Astrocyte of the hippocampus (primary cell): Measurements from ENCODE around the gene BMPR2.
"Not testable (repeated sequence)": the region's sequence is repeated elsewhere in the genome, so short reads cannot be mapped to it uniquely, and the experiment has no call there.

Experiments
- DNase-seq: peaks from one replicate; pipeline ENCODE4 v3.0.0; 2011; ENCODE audit warnings: low read depth, low spot score

BMPR2 gene

DNA sequence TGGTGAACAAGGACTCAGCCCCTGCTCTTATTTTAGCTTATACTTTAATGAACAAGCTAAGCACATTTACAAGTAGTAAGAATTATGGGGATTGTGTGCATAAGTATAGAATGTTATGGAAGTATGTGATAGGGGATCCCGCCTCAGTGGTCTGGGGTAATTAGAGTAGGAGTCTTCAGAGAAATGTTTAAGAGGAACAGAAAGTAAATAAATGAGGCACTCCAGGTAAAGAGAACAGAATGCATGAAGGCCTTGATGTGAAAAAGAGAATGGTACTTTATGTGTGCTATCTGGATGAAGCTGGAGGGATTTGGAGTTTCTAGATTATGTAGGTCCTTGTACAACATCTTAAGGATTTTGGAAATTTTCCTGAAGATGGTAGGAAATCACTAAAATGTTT is 76.6 kb downstream of the BMPR2 start:
- DNase-seq = no peak

DNA sequence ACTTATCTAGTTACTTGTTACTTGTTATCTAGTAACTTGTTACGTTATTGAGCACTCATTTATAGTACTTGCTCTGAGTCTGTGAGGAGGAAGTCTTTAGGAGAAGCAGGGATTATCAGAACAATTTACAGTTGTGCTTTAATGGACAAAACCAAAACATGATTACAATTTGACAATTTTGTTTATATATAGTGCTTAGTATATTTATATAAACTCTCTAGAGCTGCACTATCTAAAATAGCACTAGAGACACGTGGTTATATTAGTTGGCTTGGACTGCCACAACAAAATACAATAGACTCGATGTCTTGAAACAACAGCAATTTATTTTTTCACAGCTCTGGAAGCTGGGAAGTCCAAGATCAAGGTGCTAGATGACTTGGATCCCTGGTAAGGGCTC is 78.4 kb downstream of the BMPR2 start:
- DNase-seq = no peak

- no peak for DNase-seq
Measured at GRCh38 chr2:202455114-202455513, 79.0 kb downstream of the BMPR2 start.

GRCh38 chr2:202460119-202460518 is 84.0 kb downstream of the BMPR2 start:
- DNase-seq = no peak

GRCh38 chr2:202479090-202479489 is 103.0 kb downstream of the BMPR2 start:
- no peak for DNase-seq

DNA sequence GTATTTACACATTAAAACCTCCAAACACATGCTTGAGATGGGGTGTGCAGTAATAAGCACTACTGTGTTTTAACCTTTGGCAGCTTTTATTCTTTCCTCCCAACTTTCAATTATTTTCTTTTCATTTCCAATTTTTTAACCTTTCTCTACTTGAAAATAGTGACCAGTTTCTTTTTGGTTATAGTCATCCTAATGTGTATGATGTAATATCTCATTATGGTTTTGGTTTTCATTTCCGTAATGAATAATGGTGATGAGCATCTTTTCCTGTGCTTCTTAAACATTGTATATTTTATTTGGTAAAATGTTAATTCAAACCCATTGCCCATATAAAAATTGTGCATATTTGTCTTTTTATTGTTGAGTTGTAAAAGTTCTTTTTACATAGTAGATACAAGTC is 103.5 kb downstream of the BMPR2 start:
- no peak for DNase-seq

- DNase-seq = no peak
Measured at GRCh38 chr2:202486351-202486750, 110.2 kb downstream of the BMPR2 start.

- no peak for DNase-seq
Measured at GRCh38 chr2:202488671-202489070, 112.5 kb downstream of the BMPR2 start.

- DNase-seq = no peak
Measured at GRCh38 chr2:202490479-202490878, 114.4 kb downstream of the BMPR2 start.

- DNase-seq = no peak
Measured at GRCh38 chr2:202491514-202491913, 115.4 kb downstream of the BMPR2 start.

GRCh38 chr2:202494300-202495229 is 118.4 kb downstream of the BMPR2 start:
- DNase-seq = peak; percentile 41

GRCh38 chr2:202495230-202495604 is 119.1 kb downstream of the BMPR2 start:
- no peak for DNase-seq

GRCh38 chr2:202496835-202497472 is 120.8 kb downstream of the BMPR2 start:
- DNase-seq = not testable (repeated sequence)

- not testable (repeated sequence) for DNase-seq
Measured at GRCh38 chr2:202497473-202497866, 121.3 kb downstream of the BMPR2 start.

DNA sequence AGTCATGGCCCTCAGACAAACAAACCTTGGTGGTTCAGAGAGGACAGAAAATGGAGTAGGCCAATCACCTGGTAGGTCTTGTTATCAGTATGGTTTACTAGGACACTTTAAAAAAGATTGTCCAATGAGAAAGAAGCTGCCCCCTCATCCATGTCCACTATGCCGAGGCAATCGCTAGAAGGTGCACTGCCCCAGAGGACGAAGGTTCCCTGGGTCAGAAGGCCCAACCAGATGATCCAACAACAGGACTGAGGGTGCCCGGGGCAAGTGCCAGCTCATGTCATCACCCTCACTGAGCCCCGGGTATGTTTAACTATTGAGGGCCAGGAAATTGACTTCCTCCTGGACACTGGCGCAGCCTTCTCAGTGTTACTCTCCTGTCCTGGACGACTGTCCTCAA is 123.7 kb downstream of the BMPR2 start:
- DNase-seq = not testable (repeated sequence)

DNA sequence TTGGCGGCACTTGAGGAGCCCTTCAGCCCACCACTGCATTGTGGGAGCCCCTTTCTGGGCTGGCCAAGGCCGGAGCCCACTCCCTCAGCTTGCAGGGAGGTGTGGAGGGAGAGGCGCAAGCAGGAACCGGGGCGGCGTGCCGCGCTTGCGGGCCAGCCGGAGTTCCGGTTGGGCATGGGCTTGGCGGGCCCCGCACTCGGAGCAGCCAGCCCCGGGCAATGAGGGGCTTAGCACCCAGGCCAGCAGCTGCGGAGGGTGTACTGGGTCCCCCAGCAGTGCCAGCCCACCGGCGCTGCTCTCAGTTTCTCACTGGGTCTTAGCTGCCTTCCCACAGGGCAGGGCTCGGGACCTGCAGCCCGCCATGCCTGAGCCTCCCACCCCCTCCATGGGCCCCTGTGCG is 127.1 kb downstream of the BMPR2 start:
- DNase-seq = not testable (repeated sequence)

- no peak for DNase-seq
Measured at GRCh38 chr2:202508686-202509085, 132.6 kb downstream of the BMPR2 start.

GRCh38 chr2:202510911-202511310 is 134.8 kb downstream of the BMPR2 start:
- no peak for DNase-seq

- DNase-seq = no peak
Measured at GRCh38 chr2:202512176-202512575, 136.0 kb downstream of the BMPR2 start.

DNA sequence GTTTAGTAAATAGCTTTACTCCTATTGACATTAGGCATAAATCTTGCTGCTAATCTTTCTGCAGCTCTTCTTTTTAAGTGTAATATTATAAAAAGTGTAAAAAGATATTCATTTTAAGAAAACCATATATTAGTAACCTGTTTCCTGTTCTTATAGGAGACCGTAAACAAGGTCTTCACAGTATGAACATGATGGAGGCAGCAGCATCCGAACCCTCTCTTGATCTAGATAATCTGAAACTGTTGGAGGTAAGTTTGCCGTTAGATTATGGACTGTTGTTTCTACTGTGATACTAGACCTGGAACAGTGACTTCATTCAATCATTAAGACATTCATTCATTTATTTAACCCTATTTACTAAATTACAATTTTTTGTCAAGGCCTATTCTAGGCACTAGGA is 138.6 kb downstream of the BMPR2 start:
- DNase-seq = no peak

GRCh38 chr2:202519453-202519852 is 143.3 kb downstream of the BMPR2 start:
- DNase-seq = no peak

- no peak for DNase-seq
Measured at GRCh38 chr2:202521470-202521869, 145.3 kb downstream of the BMPR2 start.

GRCh38 chr2:202529389-202529788 is 153.3 kb downstream of the BMPR2 start:
- peak; percentile 56 for DNase-seq
